Neuronal stem cell (in vitro differentiated cells): ENCODE results near the gene SAPCD2. TPM values are rescaled to one million over a fixed set of nuclear protein-coding genes. Genes with fewer than 3 reads are reported as not detected.

Experiments
- small RNA-seq: library from polyadenylated mRNA; stranded (forward); fragments of <200 nt; extraction: miRNeasy Mini kit (QIAGEN cat#:217004); gene quantifications from one replicate; pipeline ENCODE3, GENCODE V24; 2013; ENCODE audit not compliant: insufficient read depth

SAPCD2 gene

Small RNA genes lying within 50 kb of the gene (small RNA-seq; reads per million reads assigned to genes)
- gene RF00153 = not detected
